ENCODE data around the gene TBC1D5.

The TBC1D5 gene

GRCh38 chr3:17772556-17772955 is 30.1 kb upstream of the TBC1D5 start:
- H3K4me3 ChIP-seq (ENCODE audit: low read length) = no peak overlapping the region
- DNase-seq (ENCODE audit: low read depth) = no peak
- no peak for TF ChIP-seq CTCF (conservative IDR thresholded peaks at IDR 0.05; ENCODE audit: low read length)

GRCh38 chr3:17771177-17772017 is 29.0 kb upstream of the TBC1D5 start:
- no peak for DNase-seq (ENCODE audit: low read depth)
- H3K4me3 ChIP-seq (ENCODE audit: low read length) = no peak overlapping the region
- no peak for TF ChIP-seq CTCF (conservative IDR thresholded peaks at IDR 0.05; ENCODE audit: low read length)

- no peak for TF ChIP-seq CTCF (conservative IDR thresholded peaks at IDR 0.05; ENCODE audit: low read length)
- no peak overlapping the region for H3K4me3 ChIP-seq (ENCODE audit: low read length)
- DNase-seq (ENCODE audit: low read depth) = no peak
Measured at GRCh38 chr3:17770682-17771081, 28.3 kb upstream of the TBC1D5 start.

- DNase-seq (ENCODE audit: low read depth) = no peak
- no peak overlapping the region for H3K4me3 ChIP-seq (ENCODE audit: low read length)
- TF ChIP-seq CTCF (conservative IDR thresholded peaks at IDR 0.05; ENCODE audit: low read length) = no peak
Measured at GRCh38 chr3:17765819-17766472, 23.5 kb upstream of the TBC1D5 start.

- no peak for DNase-seq (ENCODE audit: low read depth)
- no peak overlapping the region for H3K4me3 ChIP-seq (ENCODE audit: low read length)
- no peak for TF ChIP-seq CTCF (conservative IDR thresholded peaks at IDR 0.05; ENCODE audit: low read length)
Measured at GRCh38 chr3:17761563-17761962, 19.1 kb upstream of the TBC1D5 start.

GRCh38 chr3:17759901-17760300 is 17.5 kb upstream of the TBC1D5 start:
- H3K4me3 ChIP-seq (ENCODE audit: low read length) = no peak overlapping the region
- TF ChIP-seq CTCF (conservative IDR thresholded peaks at IDR 0.05; ENCODE audit: low read length) = no peak
- DNase-seq (ENCODE audit: low read depth) = peak; percentile 20

- DNase-seq (ENCODE audit: low read depth) = no peak
- no peak for TF ChIP-seq CTCF (conservative IDR thresholded peaks at IDR 0.05; ENCODE audit: low read length)
- H3K4me3 ChIP-seq (ENCODE audit: low read length) = no peak overlapping the region
Measured at GRCh38 chr3:17755836-17756235, 13.4 kb upstream of the TBC1D5 start.

Measured in AG10803 (cell line).